Urothelium cell line (cell line): ENCODE measurements around the gene NPR1.
"Not testable (repeated sequence)": the region's sequence is repeated elsewhere in the genome, so short reads cannot be mapped to it uniquely, and the experiment has no call there.

Experiments used
- DNase-seq: peaks from one replicate; pipeline ENCODE4 v3.0.0; 2011; ENCODE audit warnings: low spot score, mixed read lengths
- FAIRE-seq: peaks from 2 replicates; lab custom pipeline; 2011; peaks lifted over from hg19 to GRCh38; lab: Jason Lieb, UNC

NPR1 gene

GRCh38 chr1:153678519-153679336 lies at the start of gene NPR1:
Gene NPR1 (plus strand): TSS chr1:153678688. CDS start chr1:153679109, 421 bp downstream.
- FAIRE-seq: no peak
- no peak for DNase-seq

- FAIRE-seq (no peak), DNase-seq (no peak)
Measured at GRCh38 chr1:153629343-153629665, 49.2 kb upstream of the NPR1 start.

GRCh38 chr1:153629971-153630370 lies 48.5 kb upstream of the NPR1 start:
- FAIRE-seq (no peak), DNase-seq (no peak)

GRCh38 chr1:153630384-153630783 lies 48.1 kb upstream of the NPR1 start:
- no peak for FAIRE-seq
- no peak for DNase-seq

- DNase-seq (no peak), FAIRE-seq (no peak)
Measured at GRCh38 chr1:153631047-153632022, 47.2 kb upstream of the NPR1 start.

GRCh38 chr1:153633161-153633753 lies 45.2 kb upstream of the NPR1 start:
- DNase-seq (no peak), FAIRE-seq (no peak)

GRCh38 chr1:153633754-153634665 lies 44.5 kb upstream of the NPR1 start, which contains the start of gene CHTOP:
Gene CHTOP (plus strand): TSS chr1:153634066. CDS start chr1:153636589, 2,523 bp downstream.
- FAIRE-seq: peak; percentile 79

GRCh38 chr1:153635872-153636271 lies 42.6 kb upstream of the NPR1 start:
- FAIRE-seq (no peak), DNase-seq (no peak)

More at GRCh38 chr1:153633754-153634665, 44.5 kb upstream of the NPR1 start, which contains the start of gene CHTOP:
- peak; percentile 96 for DNase-seq

GRCh38 chr1:153636312-153636711 lies 42.2 kb upstream of the NPR1 start:
- DNase-seq (no peak), FAIRE-seq (no peak)

GRCh38 chr1:153638261-153638660 lies 40.2 kb upstream of the NPR1 start:
- DNase-seq: no peak
- no peak for FAIRE-seq

GRCh38 chr1:153639280-153639679 lies 39.2 kb upstream of the NPR1 start:
- DNase-seq (no peak), FAIRE-seq (no peak)

- not testable (repeated sequence) for FAIRE-seq, DNase-seq
Measured at GRCh38 chr1:153640213-153640612, 38.3 kb upstream of the NPR1 start.

GRCh38 chr1:153640861-153641260 lies 37.6 kb upstream of the NPR1 start:
- DNase-seq (no peak), FAIRE-seq (no peak)

- DNase-seq: no peak
- FAIRE-seq: no peak
Measured at GRCh38 chr1:153642161-153642560, 36.3 kb upstream of the NPR1 start.

GRCh38 chr1:153643100-153643499 lies 35.4 kb upstream of the NPR1 start:
- DNase-seq (no peak), FAIRE-seq (no peak)

GRCh38 chr1:153643816-153644215 lies 34.7 kb upstream of the NPR1 start:
- FAIRE-seq: no peak
- no peak for DNase-seq

GRCh38 chr1:153646672-153647345 lies 31.7 kb upstream of the NPR1 start:
- DNase-seq (no peak), FAIRE-seq (no peak)

GRCh38 chr1:153647346-153647714 lies 31.2 kb upstream of the NPR1 start:
- DNase-seq: no peak
- FAIRE-seq: no peak

- no peak for FAIRE-seq
- DNase-seq: no peak
Measured at GRCh38 chr1:153648000-153648643, 30.4 kb upstream of the NPR1 start.
